Measurements from ENCODE around the gene TNK1. TPM values are rescaled to one million over a fixed set of nuclear protein-coding genes. Genes with fewer than 3 reads are reported as not detected.

TNK1 gene
- total RNA-seq, 1 donor from 2014 or later, result 13.3 TPM

DNA sequence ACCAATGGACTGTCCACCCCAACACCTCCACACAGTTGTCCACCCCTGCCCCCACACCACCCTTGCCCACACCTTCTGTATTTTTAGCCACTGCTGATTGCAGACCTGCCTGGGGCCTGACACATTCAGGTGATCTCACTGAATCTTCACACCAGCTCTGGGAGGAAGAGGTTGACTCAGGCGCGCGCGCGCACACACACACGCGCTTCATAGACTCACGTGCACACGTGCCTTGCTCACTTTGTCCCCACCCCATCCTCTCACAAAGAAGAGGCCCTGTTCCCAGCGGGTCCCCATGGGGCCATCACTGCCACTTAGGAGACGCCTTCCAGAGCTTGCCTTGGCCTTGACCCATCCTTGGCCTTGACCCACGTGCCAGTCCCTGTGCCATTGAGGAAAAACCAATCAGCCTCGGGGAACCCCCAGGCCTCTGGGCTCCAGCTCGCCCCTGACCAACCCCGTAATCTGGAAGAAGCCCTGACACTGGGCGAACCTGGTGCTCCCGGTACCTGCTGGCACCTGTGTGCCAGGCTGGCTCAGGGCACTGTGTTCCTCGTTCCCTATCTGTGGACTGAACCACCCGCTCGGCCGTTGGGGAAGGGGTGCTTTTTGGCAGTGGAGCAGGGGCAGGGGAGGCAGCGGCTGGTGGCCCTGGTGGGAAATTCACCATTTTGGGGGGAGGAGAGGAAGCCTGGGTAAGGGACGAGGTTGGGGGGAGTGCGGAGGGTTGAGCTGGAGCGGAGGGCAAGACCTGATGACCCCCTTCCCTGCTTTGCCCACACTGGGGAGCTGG, 29.9 kb downstream of the TNK1 start:
- H3K36me3 ChIP-seq (ENCODE audit: control insufficient read depth, insufficient read depth, low read length), result no peaks in the 10 kb centered on the region
- no peak overlapping the region for H3K4me3 ChIP-seq (ENCODE audit: low read depth, low read length)
- no peaks in the 10 kb centered on the region for H3K27me3 ChIP-seq (ENCODE audit: control insufficient read depth, insufficient read depth, low read length)
- TF ChIP-seq, protein P1, sequence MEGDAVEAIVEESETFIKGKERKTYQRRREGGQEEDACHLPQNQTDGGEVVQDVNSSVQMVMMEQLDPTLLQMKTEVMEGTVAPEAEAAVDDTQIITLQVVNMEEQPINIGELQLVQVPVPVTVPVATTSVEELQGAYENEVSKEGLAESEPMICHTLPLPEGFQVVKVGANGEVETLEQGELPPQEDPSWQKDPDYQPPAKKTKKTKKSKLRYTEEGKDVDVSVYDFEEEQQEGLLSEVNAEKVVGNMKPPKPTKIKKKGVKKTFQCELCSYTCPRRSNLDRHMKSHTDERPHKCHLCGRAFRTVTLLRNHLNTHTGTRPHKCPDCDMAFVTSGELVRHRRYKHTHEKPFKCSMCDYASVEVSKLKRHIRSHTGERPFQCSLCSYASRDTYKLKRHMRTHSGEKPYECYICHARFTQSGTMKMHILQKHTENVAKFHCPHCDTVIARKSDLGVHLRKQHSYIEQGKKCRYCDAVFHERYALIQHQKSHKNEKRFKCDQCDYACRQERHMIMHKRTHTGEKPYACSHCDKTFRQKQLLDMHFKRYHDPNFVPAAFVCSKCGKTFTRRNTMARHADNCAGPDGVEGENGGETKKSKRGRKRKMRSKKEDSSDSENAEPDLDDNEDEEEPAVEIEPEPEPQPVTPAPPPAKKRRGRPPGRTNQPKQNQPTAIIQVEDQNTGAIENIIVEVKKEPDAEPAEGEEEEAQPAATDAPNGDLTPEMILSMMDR (IDR thresholded peaks at IDR 0.05; ENCODE audit: insufficient read depth, low read length, poor library complexity, severe bottlenecking), result no peak
- DNase-seq (ENCODE audit: low read depth), result no peak

DNA sequence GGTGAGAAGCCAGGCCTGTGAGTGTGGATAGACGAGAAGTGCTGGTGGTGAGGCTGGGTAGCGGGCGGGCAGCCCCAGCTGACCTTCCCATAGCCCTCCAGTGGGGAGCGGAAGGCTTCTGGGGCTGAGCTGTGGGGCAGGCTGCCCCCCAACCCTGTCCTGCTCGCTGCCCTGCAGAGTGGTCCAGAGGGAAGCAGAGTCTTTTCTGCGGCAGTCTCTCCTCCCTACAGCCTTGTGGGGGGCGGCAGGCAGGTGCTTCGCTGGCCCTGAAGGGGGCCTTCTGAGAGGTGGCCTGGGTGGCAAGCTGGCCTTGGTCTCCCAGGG, 30.5 kb downstream of the TNK1 start:
- DNase-seq (ENCODE audit: low read depth), result no peak
- no peak overlapping the region for H3K4me3 ChIP-seq (ENCODE audit: low read depth, low read length)
- TF ChIP-seq, protein P1 (IDR thresholded peaks at IDR 0.05; ENCODE audit: insufficient read depth, low read length, poor library complexity, severe bottlenecking), result no peak
- H3K27me3 ChIP-seq (ENCODE audit: control insufficient read depth, insufficient read depth, low read length), result no peaks in the 10 kb centered on the region
- no peaks in the 10 kb centered on the region for H3K36me3 ChIP-seq (ENCODE audit: control insufficient read depth, insufficient read depth, low read length)

DNA sequence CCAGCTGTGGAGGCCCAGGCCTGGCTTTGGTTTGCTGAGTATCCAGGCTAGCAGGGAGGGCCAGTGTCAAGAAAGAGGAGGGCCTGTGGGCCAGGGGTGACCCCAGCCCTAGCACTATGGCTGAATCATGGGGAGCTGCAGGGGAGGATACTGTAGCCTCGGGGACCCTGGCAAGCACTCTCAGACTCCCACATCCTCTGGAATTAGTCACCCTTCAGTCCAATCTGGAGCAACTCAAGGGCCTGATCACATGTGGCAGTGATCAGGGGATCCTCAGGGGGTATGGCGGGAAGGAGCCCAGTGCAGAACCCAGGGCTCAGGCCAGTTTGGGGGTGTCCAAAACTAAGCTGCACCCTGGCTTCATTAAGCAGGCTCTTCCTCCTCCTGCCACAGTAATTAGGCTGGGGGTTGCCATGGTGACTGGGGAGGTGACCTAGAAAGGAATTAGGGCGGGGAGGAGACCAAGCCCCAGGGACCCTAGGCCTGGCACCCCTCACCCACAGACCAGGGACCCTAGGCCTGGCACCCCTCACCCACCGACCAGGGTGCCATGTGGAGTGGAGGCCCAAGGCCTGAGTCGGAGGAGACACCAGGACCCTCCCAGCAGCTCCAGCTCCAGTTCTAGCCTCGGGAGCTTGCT, 32.6 kb downstream of the TNK1 start:
- DNase-seq (ENCODE audit: low read depth), result no peak
- Histone ChIP-seq H3K27me3 (ENCODE audit: control insufficient read depth, insufficient read depth, low read length) (no peaks in the 10 kb centered on the region), H3K36me3 (ENCODE audit: control insufficient read depth, insufficient read depth, low read length) (no peaks in the 10 kb centered on the region), H3K4me3 (ENCODE audit: low read depth, low read length) (no peak overlapping the region)
- TF ChIP-seq, protein P1 (IDR thresholded peaks at IDR 0.05; ENCODE audit: insufficient read depth, low read length, poor library complexity, severe bottlenecking), result no peak

DNA sequence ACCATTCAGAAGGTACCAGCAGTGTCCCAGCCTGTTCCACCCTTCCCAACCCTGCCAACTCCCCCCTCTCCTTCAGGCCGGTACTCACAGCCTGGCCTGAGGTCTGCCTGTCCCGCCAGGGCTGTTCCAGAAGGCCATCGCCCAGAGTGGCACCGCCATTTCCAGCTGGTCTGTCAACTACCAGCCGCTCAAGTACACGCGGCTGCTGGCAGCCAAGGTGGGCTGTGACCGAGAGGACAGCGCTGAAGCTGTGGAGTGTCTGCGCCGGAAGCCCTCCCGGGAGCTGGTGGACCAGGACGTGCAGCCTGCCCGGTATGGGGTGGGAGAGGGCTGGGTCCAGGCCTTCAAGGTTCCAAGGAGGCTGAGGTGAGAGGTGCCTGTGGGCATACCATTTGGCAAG, 33.9 kb downstream of the TNK1 start:
- TF ChIP-seq, protein P1 (IDR thresholded peaks at IDR 0.05; ENCODE audit: insufficient read depth, low read length, poor library complexity, severe bottlenecking), result no peak
- H3K27me3 ChIP-seq (ENCODE audit: control insufficient read depth, insufficient read depth, low read length), result no peaks in the 10 kb centered on the region
- H3K36me3 ChIP-seq (ENCODE audit: control insufficient read depth, insufficient read depth, low read length), result no peaks in the 10 kb centered on the region
- no peak overlapping the region for H3K4me3 ChIP-seq (ENCODE audit: low read depth, low read length)
- no peak for DNase-seq (ENCODE audit: low read depth)

DNA sequence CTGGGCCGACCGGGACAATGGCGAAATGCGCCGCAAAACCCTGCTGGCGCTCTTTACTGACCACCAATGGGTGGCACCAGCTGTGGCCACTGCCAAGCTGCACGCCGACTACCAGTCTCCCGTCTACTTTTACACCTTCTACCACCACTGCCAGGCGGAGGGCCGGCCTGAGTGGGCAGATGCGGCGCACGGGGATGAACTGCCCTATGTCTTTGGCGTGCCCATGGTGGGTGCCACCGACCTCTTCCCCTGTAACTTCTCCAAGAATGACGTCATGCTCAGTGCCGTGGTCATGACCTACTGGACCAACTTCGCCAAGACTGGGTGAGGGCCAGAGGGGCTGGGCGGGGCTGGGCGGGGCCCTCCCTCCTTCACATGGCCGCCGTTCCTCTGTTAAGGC, 34.9 kb downstream of the TNK1 start:
- Histone ChIP-seq H3K36me3 (ENCODE audit: control insufficient read depth, insufficient read depth, low read length) (no peaks in the 10 kb centered on the region), H3K27me3 (ENCODE audit: control insufficient read depth, insufficient read depth, low read length) (no peaks in the 10 kb centered on the region), H3K4me3 (ENCODE audit: low read depth, low read length) (no peak overlapping the region)
- no peak for DNase-seq (ENCODE audit: low read depth)
- TF ChIP-seq, protein P1 (IDR thresholded peaks at IDR 0.05; ENCODE audit: insufficient read depth, low read length, poor library complexity, severe bottlenecking), result no peak
